GM04503 (cell line): Measurements from ENCODE around the gene ZDHHC24.
"Not testable (repeated sequence)": the region's sequence is repeated elsewhere in the genome, so short reads cannot be mapped to it uniquely, and the experiment has no call there.

ENCODE experiments used
- DNase-seq: peaks from one replicate; pipeline ENCODE4 v3.0.0-alpha.2; 2012; ENCODE audit warnings: low read depth

ZDHHC24 gene

DNA sequence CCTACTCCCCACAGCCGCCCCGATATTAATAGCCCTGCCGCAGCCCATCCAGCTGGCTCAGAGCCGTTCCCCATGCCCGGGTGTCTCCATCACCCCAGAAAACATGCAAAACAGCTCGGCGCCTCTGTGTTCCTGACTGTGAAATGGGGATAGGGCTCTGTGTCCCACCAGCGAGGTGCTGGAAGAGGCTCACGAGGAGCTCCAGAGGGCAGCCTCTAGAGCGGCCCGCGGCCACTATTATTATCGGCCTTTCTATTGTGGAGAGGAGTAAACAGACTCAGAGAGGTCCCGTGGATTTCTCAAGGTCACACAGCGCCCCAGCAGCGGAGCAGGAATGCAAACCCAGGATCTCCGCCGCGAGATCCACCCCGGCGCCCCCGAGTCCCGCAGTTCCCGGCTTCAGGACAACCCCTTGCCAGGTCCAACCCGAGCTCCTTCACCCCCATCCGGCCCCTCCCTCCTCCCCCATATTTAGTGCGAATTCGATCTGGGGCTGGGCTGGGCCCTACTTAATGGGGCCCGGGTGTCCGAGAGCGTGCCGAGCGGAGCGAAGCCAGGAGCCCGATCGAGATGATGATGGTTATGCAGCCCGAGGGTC is 619 bp upstream of the ZDHHC24 start, which contains the start of gene ACTN3:
Gene ACTN3, plus strand, starts transcription at position 536 of the 598 bp plus-strand sequence. Its CDS starts 35 bp downstream, at position 571.
- no peak for DNase-seq

- DNase-seq = not testable (repeated sequence)
Observed at GRCh38 chr11:66544952-66545351, 896 bp downstream of the ZDHHC24 start.

- DNase-seq = no peak
Observed at GRCh38 chr11:66543263-66544107, 2.4 kb downstream of the ZDHHC24 start.

- DNase-seq = no peak
Observed at GRCh38 chr11:66542362-66542761, 3.5 kb downstream of the ZDHHC24 start.

DNA sequence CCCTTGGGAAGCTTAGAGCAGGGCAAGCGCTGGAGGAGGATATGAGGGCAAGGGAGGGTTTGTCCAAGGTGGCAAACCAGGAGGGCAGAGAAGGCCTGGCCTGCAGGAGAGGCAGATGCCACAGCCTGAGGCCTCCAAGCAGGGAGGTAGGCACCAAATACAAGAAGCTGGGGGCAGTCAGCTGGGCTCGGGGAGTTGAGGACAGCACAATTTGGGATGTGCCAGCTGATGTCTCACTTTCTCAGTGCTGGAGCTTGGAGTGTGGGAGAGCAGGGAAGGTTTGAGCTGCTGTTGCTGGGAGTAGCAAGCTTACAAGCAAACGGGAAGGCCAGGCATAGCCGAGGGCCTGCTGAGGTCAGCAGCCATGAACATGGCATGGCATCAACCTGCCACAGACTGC is 4.0 kb downstream of the ZDHHC24 start:
- DNase-seq = no peak

GRCh38 chr11:66540598-66540997 is 5.2 kb downstream of the ZDHHC24 start:
- DNase-seq = not testable (repeated sequence)

GRCh38 chr11:66539870-66540213 is 6.0 kb downstream of the ZDHHC24 start:
- no peak for DNase-seq

DNA sequence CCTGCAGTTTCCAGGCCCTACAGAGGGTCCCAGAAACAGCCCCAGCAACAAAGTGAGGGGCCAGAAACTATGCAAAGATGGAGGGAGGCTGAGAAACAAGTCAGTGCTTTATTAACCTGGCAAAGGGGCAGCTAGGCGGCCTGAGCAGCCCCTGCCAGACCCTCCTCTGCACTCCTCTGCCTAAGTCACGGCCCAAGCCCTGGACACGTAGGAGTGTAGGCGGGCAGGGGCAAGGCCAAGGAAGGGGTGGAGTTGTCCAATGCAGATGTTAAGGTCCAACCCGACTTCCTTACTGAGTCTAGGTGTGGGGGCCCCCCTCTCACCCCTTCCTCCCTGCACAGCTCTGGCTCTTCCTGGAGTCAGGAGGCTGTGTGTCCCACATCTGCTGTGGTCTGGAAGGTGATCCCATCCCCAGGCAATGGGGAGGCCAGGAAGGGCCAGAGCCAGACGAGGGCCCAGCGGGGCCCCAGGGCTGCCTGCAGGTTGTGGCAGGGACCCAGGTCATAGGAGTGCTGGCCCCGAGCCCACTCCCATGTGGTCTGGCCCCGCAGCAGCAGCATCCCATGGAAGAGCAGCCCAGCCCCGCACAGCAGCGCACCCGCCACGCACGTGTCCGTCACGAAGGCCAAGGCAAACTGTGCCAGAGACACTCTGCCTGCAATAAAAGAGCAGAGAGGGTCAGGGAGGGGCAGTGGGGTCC is 6.5 kb downstream of the ZDHHC24 start:
- no peak for DNase-seq

DNA sequence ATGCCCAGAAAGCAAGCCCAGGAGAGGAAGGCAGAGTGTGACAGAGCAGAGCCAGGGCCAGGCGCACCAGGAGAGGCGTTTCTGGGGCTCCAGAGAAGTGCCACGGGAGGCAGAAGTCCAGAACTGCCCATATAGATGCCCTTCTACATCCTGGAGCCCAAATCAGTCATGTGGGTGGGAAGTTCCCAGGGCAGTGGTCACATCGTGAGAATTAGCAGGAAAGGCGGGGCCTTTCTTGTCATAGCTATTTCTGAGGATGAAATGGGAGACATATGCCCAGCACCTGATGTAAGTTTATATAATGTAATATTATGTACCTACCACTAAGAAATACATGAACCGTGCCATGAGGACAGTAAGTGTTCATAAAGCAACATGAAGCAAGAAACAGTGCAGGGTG is 13.1 kb downstream of the ZDHHC24 start:
- DNase-seq = no peak

- no peak for DNase-seq
Observed at GRCh38 chr11:66531841-66532240, 14.0 kb downstream of the ZDHHC24 start.

DNA sequence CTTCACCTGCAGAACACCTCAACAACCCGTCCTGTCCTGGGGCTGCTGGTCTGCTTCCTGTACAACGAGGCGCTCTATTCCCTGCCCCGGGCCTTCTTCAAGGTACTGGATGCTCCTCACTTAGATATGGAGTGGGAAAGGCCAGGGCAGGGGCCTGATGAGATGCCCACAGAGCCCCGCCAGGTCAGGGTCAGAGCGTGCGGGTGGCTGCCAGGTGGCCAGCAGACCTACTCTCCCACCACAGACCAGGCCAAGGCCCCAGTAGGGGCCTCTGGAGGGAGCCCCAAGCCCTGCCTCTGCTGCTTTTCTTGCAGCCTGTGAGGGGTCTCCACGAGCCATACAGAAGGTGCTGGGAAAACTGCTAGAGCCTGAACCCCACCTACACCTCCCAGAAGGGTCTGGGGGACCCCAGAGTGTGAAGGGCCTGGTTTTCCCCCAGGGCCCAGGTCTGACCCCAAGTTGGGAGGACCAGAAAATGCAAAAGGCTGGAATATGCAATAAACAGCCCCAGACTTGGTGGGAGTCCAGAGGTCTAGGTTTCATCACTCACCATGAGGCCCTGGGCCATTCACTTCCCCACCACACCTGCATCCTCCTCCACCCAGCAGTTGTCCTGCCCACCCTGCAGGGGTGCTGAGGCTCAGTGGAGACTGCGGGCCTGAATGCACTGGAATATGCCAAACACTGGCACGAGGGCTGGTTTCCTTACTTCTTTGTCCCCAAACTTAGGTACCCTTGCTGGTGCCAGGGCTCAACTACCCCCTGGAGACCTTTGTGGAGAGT is 14.7 kb downstream of the ZDHHC24 start:
- no peak for DNase-seq

GRCh38 chr11:66529655-66530054 is 16.2 kb downstream of the ZDHHC24 start:
- DNase-seq = no peak

DNA sequence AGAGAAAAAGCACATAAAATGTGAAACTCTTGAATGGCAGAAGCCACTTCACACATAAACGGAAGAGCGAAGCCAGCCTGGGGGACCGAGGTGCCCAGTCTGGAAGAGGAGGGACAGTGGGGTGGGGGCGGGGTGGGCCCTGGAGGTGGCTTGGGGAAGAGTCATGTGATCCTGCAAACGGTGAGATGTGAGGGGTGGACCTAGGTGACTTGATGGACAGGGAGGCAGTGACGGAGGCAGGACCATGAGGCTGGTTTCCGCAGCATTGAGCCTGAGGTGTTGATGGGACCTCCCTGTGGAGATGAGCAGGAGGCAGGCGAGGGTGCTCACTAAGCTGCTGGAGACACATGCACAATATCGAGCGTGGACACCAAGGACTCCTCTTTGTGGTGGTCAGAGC is 16.8 kb downstream of the ZDHHC24 start:
- DNase-seq = no peak

- no peak for DNase-seq
Observed at GRCh38 chr11:66524304-66525040, 21.4 kb downstream of the ZDHHC24 start.

GRCh38 chr11:66523611-66524010 is 22.2 kb downstream of the ZDHHC24 start:
- no peak for DNase-seq

- DNase-seq = no peak
Observed at GRCh38 chr11:66510990-66511339, 34.9 kb downstream of the ZDHHC24 start.

- peak; percentile 38 for DNase-seq
Observed at GRCh38 chr11:66510271-66510989, 35.4 kb downstream of the ZDHHC24 start, which contains the start of gene BBS1. TSS of gene BBS1 (plus strand) at chr11:66510635. CDS start at chr11:66510660, 25 bp downstream.

- DNase-seq = no peak
Observed at GRCh38 chr11:66509131-66509561, 36.7 kb downstream of the ZDHHC24 start.

- DNase-seq = no peak
Observed at GRCh38 chr11:66505276-66505816, 40.5 kb downstream of the ZDHHC24 start.

GRCh38 chr11:66498506-66498905 is 47.3 kb downstream of the ZDHHC24 start:
- no peak for DNase-seq
